HG02763 (cell line): ENCODE measurements around the gene SLC6A9.

ENCODE experiments used
- ATAC-seq: cut with Tn5 transposase; IDR thresholded peaks from one replicate; pipeline ENCODE4 v1.9.1; 2021; ENCODE audit warnings: mild to moderate bottlenecking, moderate library complexity; ENCODE audit not compliant: unreplicated experiment

Gene SLC6A9

DNA sequence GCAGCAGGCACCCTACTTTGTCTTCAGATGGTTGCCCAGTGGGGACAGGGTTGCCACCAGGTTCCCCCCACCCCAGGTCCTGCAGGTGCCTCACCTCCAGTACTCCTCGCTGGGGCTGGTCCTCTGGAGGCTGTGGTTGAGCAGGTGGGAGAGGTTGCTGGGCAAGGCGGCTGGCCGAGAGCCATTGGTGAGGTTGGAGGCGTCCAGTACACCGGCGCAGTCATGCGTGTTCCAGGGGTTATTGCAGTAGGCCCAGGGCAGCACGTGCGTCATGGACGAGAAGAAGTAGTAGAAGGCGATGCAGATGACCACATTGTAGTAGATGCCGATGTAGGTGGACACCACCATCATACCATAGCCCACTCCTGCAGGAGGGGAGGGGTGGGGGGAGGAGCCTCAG, 23.0 kb downstream of the SLC6A9 start:
- ATAC-seq, result no peak

DNA sequence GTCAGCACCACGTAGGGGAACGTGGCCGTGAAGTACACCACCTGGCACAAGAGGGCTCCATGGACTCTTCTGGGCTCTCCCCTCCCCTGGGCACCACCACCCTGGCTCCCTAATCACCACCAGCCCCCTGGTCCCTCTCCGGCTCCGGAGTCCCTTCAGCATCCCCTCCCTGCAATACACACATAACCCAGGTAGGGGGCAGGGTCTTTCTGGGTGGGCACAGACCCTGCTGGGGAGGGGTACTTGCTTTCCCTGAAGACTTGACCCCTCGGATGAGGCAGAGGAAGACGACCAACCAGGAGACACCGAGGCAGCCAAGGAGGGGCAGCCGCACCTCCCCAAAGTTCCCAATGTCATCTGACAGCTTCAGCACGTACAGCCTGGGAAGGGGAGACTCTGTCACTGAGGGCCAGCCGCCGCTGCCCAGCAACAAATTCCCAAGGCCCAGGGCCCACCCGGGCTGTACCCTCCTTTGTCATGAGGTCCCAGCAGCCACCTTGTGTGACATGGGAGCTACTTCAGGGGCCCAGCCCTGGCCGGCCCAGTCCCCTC, 28.6 kb downstream of the SLC6A9 start:
- no peak for ATAC-seq

DNA sequence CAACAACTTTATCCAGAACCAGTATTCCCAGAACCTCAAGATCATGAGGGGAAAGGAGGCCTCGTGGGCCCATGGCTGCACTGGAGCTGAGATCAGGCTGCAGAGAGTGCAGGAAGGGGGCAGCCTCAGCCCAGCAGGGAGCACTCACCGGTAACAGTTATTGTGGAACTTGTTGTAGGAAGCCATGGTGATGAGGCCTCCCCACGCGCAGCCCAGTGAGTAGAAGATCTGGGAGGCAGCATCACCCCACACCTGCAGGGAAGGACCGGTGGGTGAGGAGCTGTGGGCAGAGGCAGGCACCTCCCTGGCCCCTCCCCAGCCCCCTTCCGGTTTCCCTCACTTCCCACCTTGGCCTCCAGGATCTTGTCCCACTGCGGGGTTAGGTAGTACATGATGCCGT, 29.1 kb downstream of the SLC6A9 start:
- ATAC-seq, result no peak

DNA sequence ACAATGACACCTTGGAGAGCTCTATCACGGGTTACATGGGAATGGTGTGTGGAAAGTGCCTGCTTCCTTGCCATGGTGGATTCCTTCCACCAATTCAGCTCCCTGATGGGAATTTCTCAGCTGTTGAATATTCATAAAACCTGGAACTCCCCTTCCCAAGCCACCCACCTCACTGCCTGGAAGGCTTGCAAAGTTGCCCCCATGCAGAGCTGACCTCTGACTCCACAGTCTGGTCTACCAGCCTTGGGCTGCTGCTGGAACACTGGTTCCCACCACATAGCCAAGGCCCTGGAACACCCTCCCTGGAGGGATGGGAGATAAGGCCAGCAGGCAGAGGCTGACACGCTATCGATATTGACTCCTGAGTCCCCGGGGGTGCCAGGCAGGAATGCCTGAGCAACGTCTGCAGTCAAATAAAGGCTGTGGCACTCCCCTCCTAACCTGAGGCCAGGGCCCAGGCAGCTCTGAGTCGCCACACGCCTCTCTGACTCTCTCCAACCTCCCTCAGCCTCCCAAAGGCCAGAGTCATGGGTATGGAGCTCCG, 31.1 kb downstream of the SLC6A9 start:
- ATAC-seq, result no peak

DNA sequence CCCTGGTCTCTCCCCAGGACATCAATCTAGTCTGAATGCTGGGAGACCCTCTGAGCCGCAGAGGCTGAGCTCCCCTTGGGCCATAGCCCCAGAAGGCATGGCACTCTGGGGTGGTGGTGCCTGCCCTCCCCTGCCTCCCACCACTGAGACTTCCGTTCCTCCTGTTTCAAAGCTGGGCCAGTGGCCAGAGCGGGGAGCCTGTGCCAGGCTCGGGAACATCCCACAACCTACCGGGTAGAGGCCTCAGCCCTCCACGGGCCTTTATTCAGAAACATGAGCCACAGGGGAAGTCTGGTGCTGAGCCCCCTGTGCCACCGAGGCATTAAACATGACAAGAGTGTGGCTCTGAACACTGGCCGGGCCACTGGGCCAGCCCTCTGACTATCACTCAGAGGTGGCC, 31.8 kb downstream of the SLC6A9 start:
- no peak for ATAC-seq

DNA sequence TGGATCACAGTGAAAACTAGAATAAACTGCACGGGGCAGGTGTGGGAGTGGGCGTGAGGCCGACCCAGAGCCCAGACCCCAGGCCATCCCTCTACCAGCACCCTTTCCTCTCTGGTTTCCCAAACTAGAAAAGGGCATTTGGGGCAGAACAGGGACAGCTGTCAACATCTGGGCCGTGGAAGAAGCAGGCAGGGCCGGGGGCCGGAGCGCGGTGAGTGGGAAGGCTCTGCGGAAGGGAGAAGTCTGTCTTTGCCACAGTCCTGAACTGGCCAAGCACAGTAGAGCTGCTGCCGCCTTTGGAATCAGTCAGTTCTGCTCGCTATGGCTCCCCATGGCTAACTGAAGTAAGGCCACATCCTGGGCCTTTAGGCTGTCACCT, 33.3 kb downstream of the SLC6A9 start:
- ATAC-seq, result no peak

GRCh38 chr1:43997295-43997999, 33.8 kb downstream of the SLC6A9 start:
- no peak for ATAC-seq

- no peak for ATAC-seq
These were observed 34.5 kb downstream of the SLC6A9 start for GRCh38 chr1:43996733-43997115.

DNA sequence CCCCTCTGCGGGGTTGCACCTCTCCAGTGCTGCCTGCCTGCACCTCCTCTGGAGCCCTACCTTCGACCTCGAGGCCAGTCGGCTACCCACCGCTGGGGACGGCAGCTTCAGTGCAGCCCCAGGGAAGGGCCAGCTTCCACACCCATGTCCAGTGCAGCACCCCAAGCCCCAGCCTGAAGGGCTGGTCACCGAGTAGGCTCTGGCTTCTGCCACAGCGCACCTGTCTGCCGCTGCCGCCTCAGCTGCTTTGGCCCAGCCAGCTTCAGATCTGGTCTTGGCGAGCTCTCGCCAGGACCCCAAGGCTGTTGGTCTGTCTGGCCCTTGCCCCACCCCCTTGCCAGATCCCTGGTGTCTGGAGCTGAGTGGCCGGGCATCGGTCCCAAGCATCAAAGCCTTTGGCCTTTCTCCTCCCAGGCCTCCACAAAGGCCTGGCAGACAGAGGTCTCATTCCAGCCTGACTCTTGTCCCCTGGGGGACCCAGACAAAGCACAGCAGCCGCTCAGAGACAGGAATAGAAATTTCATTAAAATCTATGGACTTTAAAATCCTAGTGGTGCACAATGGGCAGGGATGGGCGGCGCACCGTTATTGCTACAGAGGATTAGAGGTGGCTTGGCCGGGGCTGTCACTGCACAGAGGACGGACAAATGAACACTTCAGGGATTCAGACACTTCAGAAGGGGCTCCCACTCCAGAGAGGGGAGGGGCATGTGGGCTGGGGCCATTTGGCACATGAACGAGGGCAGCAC, 35.1 kb downstream of the SLC6A9 start:
- no peak for ATAC-seq

- no peak for ATAC-seq
These were observed 36.2 kb downstream of the SLC6A9 start for GRCh38 chr1:43994794-43995790.

DNA sequence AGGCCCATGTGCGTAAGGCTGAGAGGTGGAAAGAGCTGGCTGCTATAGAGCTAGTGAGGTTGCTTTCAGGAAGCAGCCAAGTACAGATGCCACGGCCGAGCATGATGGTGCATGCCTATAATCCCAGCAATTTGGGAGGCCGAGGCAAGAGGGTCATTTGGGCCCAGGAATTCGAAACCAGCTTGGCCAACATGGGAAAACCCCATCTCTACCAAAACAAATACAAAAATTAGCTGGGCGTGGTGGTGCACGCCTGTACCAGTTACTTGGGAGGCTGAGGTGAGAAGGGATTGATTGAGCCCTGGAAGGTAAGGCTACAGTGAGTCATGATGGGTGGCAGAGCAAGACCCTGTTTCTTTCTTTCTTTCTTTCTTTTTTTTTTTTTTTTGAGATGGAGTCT, 37.2 kb downstream of the SLC6A9 start:
- no peak for ATAC-seq

DNA sequence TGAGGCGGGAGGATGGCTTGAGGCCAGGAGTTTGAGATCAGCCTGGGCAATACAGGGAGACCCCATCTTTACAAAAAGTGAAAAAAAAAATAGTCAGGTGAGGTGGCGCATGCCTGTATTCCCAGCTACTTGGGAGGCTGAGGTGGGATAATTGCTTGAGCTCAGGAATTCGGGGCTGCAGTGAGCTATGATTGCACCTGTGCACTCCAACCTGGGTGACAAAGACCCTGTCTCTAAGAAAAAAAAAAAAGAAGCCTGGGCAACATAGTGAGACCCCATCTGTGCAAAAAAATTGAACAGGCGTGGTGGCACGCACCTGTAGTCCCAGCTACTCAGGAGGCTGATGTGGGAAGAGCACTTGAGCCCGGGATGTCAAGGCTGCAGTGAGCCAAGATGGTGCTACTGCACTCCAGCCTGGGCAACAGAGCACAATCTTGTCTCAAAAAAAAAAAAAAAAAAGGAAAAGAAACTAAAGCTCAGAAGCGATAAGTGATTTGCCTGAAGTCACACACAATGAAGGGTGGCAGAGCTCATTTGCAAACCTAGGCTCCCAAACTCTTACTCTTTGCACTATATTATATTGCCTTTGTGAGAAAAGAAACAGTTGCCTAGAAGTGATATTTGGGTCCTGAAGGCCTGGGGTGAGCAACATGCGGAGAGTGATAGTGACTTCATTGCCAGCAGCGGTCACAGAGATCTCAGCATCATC, 37.9 kb downstream of the SLC6A9 start:
- no peak for ATAC-seq

GRCh38 chr1:43992232-43992995, 38.8 kb downstream of the SLC6A9 start:
- no peak for ATAC-seq

- ATAC-seq, result peak; percentile 65
These were observed 39.6 kb downstream of the SLC6A9 start, which contains the start of gene CCDC24 for GRCh38 chr1:43991476-43992231. Gene CCDC24 (plus strand): TSS chr1:43991599. CDS start chr1:43991879, 280 bp downstream.

- no peak for ATAC-seq
These were observed 40.1 kb downstream of the SLC6A9 start for GRCh38 chr1:43991200-43991475.

- no peak for ATAC-seq
These were observed 40.7 kb downstream of the SLC6A9 start for GRCh38 chr1:43990271-43991199.

DNA sequence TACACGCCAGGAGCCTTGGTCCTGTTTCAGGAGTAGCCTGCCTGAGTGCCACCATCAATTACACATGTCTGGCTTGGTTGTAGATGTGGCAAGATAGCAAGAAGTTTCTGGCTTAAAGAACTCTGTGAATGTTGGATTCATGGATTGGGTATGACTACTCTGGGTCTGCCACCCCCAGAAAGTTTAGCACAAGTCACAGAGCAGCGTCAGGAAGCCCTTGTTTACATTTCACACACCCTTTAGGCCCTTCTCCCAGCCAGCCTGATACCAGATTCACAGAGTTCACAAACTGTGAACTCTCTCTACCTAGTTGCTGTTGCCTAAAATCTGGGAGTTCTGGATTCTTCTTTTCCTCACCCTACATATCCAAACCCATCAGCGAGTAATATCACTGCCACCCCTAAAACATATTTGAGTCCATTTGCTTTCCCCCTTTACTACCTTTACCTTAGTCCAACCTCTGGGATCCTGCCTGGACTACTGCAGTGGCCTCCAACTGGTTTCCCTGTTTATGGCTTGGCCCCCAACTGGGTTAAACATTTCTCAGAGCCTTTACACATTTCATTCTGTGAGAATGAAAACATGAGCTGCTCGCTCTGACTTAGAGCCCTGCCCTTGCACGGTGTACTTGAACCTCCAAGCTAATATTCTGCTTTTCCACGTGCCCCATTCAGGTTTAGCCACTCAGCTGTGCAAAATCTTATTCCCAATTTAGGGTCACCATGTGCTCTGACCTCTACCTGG, 43.9 kb downstream of the SLC6A9 start:
- ATAC-seq, result no peak
